H1 (cell line): ENCODE results near the gene R3HDM2. TPM values are rescaled to one million over a fixed set of nuclear protein-coding genes. Genes with fewer than 3 reads are reported as not detected.

Source experiments
- CTCF ChIP-seq, 3 experiments: IDR thresholded peaks; 1 replicate in 2 of 3; 2 replicates in 1 of 3; pipeline versions ENCODE4 v1.5.1 to v1.6.1; 2011; ENCODE audit warnings: low read length in 3 of 3, mild to moderate bottlenecking in 3 of 3, inconsistent platforms in 2 of 3, low read depth in 1 of 3, moderate library complexity in 1 of 3; ENCODE audit not compliant: insufficient read depth in 1 of 3; ENCODE audit errors: control extremely low read depth in 1 of 3
- polyA plus RNA-seq, 7 experiments: library from polyadenylated mRNA; depleted of rRNA in 3 of 7; stranded (reverse) in 5 of 7; unstranded in 2 of 7; fragments of >200 nt in 5 of 7; fragments of 200-250 nt in 2 of 7; gene quantifications; 1 replicate in 5 of 7; 2 replicates in 1 of 7; 4 replicates in 1 of 7; pipeline versions ENCODE4 v1.2.1 to v1.2.3, GENCODE V29; 2011 to 2013; ENCODE audit warnings: missing spikeins in 2 of 7, mixed read lengths in 2 of 7
- total RNA-seq: library from RNA; stranded (reverse); fragmentation: NEBNext Ultra II Directional; extraction: Animal tissue kit (Norgen Biotek cat#: 25700); gene quantifications from 2 replicates; pipeline ENCODE4 v1.2.1, GENCODE V29; 2021
- TF ChIP-seq, protein P1 (sequence below): fragments of 300-600 bp; sonication (generic); IDR thresholded peaks from 2 replicates; pipeline ENCODE4 v1.7.1; 2012; ENCODE audit warnings: low read length, moderate library complexity, mild to moderate bottlenecking, inconsistent platforms; ENCODE audit not compliant: insufficient replicate concordance
- TF ChIP-seq, protein P2 (sequence below): IDR thresholded peaks from 2 replicates; pipeline ENCODE4 v1.6.1; 2012; ENCODE audit warnings: inconsistent platforms
- TF ChIP-seq, protein P3 (sequence below): IDR thresholded peaks from 2 replicates; pipeline ENCODE4 v1.6.1; 2012; ENCODE audit warnings: inconsistent platforms

The R3HDM2 gene
- total and polyA plus RNA-seq, 2 of the 8 experiments (the other 6 are each of a cell fraction or from before 2014, with no cell fraction given): 25.6 to 27.0 TPM

DNA sequence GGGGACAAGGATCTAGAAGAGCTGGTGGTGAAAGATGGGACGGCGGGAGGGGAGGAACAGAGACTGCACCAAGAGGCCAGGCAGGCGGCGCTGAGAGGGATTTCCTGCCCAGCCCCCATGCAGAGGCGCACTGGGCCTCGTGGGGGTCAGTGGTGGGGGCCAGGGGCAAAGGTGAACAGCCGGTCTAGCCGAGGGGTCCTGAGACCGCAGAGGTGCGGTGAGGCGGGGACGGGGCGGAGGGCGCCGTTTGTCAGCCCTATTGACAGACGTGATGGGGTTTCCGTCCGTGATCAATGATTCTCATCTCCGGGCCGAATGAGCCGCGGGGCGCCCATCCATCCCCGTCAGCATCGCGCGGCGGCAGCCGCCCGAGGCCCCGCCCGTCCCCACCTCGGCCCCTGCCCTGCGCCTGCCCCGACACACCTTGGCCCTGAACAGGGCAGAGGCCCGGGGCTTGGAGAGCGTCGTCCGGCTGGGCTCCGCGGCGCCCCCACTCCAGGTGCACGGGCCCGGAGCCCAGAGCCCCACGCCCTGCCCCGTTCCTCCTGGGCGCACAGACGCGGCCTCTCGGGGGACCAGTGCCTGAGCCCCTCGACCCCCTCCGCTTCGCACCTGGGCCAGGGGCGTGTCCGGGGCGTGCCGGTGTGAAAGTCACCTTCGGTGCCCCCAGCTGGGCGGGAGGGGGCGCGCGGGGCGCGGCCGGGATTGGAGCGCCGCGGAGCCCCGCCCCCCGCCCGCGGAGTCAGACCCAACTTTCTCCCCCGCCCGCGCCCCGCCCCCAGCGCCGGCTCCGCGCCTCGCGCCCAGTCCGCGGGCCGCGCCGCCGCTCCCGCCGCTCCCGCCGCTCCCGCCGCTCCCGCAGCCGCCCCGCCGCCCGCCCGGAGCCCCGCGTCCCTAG, 214.6 kb downstream of the R3HDM2 start, which contains the start of gene NXPH4 (continued):
- TF ChIP-seq, protein P1, sequence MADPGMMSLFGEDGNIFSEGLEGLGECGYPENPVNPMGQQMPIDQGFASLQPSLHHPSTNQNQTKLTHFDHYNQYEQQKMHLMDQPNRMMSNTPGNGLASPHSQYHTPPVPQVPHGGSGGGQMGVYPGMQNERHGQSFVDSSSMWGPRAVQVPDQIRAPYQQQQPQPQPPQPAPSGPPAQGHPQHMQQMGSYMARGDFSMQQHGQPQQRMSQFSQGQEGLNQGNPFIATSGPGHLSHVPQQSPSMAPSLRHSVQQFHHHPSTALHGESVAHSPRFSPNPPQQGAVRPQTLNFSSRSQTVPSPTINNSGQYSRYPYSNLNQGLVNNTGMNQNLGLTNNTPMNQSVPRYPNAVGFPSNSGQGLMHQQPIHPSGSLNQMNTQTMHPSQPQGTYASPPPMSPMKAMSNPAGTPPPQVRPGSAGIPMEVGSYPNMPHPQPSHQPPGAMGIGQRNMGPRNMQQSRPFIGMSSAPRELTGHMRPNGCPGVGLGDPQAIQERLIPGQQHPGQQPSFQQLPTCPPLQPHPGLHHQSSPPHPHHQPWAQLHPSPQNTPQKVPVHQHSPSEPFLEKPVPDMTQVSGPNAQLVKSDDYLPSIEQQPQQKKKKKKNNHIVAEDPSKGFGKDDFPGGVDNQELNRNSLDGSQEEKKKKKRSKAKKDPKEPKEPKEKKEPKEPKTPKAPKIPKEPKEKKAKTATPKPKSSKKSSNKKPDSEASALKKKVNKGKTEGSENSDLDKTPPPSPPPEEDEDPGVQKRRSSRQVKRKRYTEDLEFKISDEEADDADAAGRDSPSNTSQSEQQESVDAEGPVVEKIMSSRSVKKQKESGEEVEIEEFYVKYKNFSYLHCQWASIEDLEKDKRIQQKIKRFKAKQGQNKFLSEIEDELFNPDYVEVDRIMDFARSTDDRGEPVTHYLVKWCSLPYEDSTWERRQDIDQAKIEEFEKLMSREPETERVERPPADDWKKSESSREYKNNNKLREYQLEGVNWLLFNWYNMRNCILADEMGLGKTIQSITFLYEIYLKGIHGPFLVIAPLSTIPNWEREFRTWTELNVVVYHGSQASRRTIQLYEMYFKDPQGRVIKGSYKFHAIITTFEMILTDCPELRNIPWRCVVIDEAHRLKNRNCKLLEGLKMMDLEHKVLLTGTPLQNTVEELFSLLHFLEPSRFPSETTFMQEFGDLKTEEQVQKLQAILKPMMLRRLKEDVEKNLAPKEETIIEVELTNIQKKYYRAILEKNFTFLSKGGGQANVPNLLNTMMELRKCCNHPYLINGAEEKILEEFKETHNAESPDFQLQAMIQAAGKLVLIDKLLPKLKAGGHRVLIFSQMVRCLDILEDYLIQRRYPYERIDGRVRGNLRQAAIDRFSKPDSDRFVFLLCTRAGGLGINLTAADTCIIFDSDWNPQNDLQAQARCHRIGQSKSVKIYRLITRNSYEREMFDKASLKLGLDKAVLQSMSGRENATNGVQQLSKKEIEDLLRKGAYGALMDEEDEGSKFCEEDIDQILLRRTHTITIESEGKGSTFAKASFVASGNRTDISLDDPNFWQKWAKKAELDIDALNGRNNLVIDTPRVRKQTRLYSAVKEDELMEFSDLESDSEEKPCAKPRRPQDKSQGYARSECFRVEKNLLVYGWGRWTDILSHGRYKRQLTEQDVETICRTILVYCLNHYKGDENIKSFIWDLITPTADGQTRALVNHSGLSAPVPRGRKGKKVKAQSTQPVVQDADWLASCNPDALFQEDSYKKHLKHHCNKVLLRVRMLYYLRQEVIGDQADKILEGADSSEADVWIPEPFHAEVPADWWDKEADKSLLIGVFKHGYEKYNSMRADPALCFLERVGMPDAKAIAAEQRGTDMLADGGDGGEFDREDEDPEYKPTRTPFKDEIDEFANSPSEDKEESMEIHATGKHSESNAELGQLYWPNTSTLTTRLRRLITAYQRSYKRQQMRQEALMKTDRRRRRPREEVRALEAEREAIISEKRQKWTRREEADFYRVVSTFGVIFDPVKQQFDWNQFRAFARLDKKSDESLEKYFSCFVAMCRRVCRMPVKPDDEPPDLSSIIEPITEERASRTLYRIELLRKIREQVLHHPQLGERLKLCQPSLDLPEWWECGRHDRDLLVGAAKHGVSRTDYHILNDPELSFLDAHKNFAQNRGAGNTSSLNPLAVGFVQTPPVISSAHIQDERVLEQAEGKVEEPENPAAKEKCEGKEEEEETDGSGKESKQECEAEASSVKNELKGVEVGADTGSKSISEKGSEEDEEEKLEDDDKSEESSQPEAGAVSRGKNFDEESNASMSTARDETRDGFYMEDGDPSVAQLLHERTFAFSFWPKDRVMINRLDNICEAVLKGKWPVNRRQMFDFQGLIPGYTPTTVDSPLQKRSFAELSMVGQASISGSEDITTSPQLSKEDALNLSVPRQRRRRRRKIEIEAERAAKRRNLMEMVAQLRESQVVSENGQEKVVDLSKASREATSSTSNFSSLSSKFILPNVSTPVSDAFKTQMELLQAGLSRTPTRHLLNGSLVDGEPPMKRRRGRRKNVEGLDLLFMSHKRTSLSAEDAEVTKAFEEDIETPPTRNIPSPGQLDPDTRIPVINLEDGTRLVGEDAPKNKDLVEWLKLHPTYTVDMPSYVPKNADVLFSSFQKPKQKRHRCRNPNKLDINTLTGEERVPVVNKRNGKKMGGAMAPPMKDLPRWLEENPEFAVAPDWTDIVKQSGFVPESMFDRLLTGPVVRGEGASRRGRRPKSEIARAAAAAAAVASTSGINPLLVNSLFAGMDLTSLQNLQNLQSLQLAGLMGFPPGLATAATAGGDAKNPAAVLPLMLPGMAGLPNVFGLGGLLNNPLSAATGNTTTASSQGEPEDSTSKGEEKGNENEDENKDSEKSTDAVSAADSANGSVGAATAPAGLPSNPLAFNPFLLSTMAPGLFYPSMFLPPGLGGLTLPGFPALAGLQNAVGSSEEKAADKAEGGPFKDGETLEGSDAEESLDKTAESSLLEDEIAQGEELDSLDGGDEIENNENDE: no peak
- peak in 1 of 3 experiments; percentile 21; a peak in 1 of 4 replicates for TF ChIP-seq CTCF (IDR thresholded peaks at IDR 0.05; ENCODE audit: control extremely low read depth in 1 of 3, insufficient read depth in 1 of 3, low read depth in 1 of 3, low read length in 3 of 3)
- TF ChIP-seq, protein P2, sequence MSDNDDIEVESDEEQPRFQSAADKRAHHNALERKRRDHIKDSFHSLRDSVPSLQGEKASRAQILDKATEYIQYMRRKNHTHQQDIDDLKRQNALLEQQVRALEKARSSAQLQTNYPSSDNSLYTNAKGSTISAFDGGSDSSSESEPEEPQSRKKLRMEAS: peak; percentile 85
- TF ChIP-seq, protein P3, sequence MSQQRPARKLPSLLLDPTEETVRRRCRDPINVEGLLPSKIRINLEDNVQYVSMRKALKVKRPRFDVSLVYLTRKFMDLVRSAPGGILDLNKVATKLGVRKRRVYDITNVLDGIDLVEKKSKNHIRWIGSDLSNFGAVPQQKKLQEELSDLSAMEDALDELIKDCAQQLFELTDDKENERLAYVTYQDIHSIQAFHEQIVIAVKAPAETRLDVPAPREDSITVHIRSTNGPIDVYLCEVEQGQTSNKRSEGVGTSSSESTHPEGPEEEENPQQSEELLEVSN: peak; percentile 86
